PC-9 (cell line): ENCODE measurements around the gene GSTA4.

Source experiments
- CTCF ChIP-seq: fragments of 200-600 bp; sonication (generic); conservative IDR thresholded peaks from 2 replicates; pipeline ENCODE4 v1.6.1; 2017; ENCODE audit warnings: mixed run types, antibody characterized with exemption, mild to moderate bottlenecking, moderate library complexity
- EZH2 ChIP-seq: fragments of 200-600 bp; sonication (generic); IDR thresholded peaks from 2 replicates; pipeline ENCODE4 v1.8.0; 2017; ENCODE audit warnings: antibody characterized with exemption, low read depth

GRCh38 chr6:52982680-52983079, 12.4 kb downstream of the GSTA4 start:
- TF ChIP-seq CTCF (no peak), EZH2 (no peak)
